GM18505 (cell line): ENCODE results near the gene NPR3.
"Not testable (repeated sequence)": the region's sequence is repeated elsewhere in the genome, so short reads cannot be mapped to it uniquely, and the experiment has no call there.

ENCODE experiments used
- ATAC-seq: cut with Tn5 transposase; IDR thresholded peaks from one replicate; pipeline ENCODE4 v1.9.1; 2021; ENCODE audit not compliant: unreplicated experiment
- POLR2A ChIP-seq: IDR thresholded peaks from 4 replicates; pipeline ENCODE4 v1.6.1; 2011; ENCODE audit warnings: borderline replicate concordance; ENCODE audit not compliant: insufficient read depth, insufficient read length; ENCODE audit errors: extremely low read depth

NPR3 gene

GRCh38 chr5:32783661-32784060, 72.5 kb downstream of the NPR3 start:
- no peak for ATAC-seq
- TF ChIP-seq POLR2A: no peak

- ATAC-seq: no peak
- TF ChIP-seq POLR2A: no peak
Measured at GRCh38 chr5:32785611-32786254, 74.6 kb downstream of the NPR3 start.

- ATAC-seq: no peak
- no peak for TF ChIP-seq POLR2A
Measured at GRCh38 chr5:32786311-32786710, 75.2 kb downstream of the NPR3 start.

DNA sequence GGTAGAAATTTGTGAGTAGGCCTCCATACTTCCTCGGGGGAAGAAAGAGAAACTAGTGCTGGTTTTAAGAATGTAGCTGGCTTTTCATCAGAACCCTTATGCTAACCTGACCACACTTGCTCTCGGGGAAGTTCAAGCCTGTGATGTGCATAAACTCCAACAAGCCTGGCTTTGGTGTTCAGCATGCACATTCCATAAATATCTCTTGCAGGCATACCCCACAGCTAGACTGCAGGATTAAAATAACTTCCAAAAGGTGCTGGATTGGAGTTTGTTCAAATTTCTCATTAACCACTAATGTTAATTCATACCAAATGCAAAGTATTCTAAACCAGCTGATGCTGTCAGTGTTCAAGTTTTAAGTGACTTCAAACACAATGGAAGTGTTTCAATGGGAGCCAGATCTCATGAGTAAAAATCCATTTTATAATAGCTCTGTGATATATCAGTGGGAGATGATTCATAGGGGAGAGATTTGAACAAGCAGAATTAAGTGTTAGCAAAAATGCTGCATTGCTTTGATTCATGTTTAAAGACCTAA, 79.4 kb downstream of the NPR3 start:
- no peak for TF ChIP-seq POLR2A
- ATAC-seq: no peak

DNA sequence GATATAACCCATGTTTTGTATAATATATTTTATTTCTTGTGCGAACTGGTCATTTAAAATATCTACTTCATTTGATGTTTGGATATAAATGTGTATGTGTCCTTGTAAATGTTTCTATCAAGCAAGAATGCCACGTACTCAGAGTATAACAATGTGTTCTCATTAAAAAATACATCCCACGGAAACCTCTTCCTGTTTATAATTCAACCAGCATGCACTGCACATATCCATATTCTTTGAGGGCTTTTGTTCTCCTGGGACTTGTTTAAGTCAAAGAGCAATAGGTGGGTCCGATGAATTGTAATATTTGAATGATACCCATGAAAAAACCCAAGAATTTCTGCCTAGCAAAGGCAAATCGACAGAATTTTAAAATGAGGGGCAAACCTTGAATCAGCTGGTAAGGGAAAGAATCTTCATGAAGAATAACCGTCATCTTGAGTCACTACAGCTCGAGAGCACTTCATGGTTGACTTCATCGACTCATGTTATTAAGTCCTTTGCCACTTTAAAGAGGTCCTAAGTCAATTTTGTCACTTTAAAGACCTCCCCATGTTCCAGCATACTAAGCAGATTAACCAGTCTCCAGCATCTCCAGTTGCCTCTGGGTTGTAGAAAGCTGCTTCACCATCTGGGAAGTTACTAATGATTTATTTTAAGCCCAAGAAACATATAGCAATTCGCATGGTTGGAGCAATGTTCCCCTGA, 80.6 kb downstream of the NPR3 start:
- no peak for ATAC-seq
- TF ChIP-seq POLR2A: no peak

GRCh38 chr5:32794086-32794485, 83.0 kb downstream of the NPR3 start:
- no peak for ATAC-seq
- no peak for TF ChIP-seq POLR2A

GRCh38 chr5:32802764-32803163, 91.6 kb downstream of the NPR3 start:
- no peak for TF ChIP-seq POLR2A
- no peak for ATAC-seq

DNA sequence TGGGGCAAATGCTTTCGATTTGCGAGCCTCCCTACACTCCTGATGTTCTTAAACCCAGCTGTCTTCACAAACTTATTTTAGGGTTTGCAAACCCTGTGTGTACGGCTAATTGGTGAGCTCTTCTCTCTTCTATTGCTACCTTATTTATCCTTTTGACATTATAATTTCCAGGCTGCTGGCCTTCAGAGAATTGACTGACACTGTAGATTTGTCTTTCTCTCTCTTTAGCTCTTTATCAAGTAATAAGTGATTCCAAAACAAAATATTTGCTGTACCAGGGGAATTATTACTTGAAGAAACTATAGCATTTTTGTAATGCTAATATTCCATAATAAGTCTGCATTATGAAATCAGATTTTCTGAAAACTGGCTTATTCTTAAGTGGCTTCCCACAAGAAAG, 92.5 kb downstream of the NPR3 start:
- no peak for TF ChIP-seq POLR2A
- ATAC-seq: no peak

GRCh38 chr5:32805462-32805861, 94.3 kb downstream of the NPR3 start:
- not testable (repeated sequence) for ATAC-seq

- TF ChIP-seq POLR2A: no peak
- no peak for ATAC-seq
Measured at GRCh38 chr5:32805971-32806638, 95.0 kb downstream of the NPR3 start.

DNA sequence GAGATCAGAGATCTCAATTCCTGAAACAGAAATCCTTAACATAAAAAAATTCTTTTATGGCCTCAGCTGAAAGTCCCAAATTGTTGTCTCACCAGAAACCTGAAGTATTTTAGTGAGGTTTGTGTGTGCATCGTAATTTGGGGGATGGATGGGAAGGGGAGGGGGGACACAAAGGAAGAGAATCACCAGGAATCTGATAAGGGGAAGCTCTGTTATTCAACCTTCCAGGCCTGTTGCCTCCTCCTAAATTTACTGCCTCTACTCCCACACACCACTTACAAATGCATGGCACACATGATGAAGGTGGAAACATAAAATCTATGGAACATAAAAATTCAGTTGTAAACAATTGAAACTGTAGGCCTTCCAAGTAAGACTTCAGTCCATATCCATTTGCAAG, 97.7 kb downstream of the NPR3 start:
- no peak for TF ChIP-seq POLR2A
- no peak for ATAC-seq

DNA sequence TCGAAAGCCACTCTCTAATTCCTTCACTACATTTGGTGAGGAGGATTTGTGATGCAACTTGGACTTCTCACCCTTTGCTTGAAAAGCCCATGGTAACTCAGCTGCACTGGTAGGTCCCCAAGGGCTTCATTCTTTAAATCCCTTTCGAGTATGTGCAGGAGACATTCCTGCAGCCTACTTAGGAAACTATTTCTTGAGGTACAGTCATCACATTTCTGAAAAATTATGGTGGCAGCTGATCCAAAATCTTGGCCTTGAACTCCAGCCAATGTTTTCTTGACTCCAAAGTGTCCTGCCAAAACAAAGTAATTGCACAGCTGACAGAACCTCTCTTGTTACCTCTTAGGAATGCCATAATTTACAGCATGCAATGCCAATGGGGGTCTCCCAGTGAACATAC, 99.7 kb downstream of the NPR3 start:
- TF ChIP-seq POLR2A: no peak
- ATAC-seq: no peak

DNA sequence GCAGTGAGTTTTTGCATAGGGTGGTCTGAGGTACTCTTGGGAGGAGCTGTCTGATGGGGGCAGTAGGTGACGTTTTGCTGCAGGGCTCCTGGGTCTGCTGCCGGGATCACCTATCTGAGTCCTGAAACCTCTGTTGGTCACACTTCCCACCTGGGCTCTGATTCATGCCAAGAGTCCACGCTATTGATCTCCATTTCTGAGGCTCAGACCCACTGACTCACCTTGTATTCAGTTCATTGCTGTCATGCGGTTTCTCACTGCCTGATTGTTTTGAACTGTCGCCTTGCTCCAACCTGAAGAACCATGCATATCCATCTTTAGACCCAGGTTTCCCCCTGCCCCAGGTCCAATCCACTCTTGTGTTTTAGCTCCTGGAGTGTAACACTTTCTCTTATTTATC, 101.3 kb downstream of the NPR3 start:
- ATAC-seq: no peak
- TF ChIP-seq POLR2A: no peak

GRCh38 chr5:32814141-32814540, 103.0 kb downstream of the NPR3 start:
- no peak for ATAC-seq

DNA sequence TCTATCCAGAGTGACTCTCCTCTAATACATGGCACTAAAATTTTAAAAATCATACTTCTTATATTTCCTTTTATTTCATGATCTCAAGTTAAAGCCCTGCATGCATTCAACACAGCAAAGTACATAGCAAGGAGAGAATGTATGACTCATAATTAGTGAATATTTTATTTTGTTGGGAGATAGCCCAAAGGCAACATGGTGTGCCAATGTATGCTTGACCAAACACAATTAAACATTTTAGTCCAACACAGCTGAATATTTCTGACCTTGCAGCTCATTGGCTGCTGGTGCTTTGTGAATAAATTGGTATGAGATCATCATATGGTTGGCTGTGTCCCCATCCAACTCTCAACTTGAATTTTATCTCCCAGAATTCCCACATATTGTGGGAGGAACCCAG, 103.5 kb downstream of the NPR3 start:
- ATAC-seq: no peak
- TF ChIP-seq POLR2A: no peak

More at GRCh38 chr5:32814141-32814540, 103.0 kb downstream of the NPR3 start:
- TF ChIP-seq POLR2A: no peak

GRCh38 chr5:32827981-32828380, 116.9 kb downstream of the NPR3 start:
- TF ChIP-seq POLR2A: no peak
- no peak for ATAC-seq
